ENCODE results near the gene SEPTIN10. TPM values are rescaled to one million over a fixed set of nuclear protein-coding genes. Genes with fewer than 3 reads are reported as not detected.

SEPTIN10 gene
- total RNA-seq, 1 experiment from 2014 or later, result 92.5 TPM

DNA sequence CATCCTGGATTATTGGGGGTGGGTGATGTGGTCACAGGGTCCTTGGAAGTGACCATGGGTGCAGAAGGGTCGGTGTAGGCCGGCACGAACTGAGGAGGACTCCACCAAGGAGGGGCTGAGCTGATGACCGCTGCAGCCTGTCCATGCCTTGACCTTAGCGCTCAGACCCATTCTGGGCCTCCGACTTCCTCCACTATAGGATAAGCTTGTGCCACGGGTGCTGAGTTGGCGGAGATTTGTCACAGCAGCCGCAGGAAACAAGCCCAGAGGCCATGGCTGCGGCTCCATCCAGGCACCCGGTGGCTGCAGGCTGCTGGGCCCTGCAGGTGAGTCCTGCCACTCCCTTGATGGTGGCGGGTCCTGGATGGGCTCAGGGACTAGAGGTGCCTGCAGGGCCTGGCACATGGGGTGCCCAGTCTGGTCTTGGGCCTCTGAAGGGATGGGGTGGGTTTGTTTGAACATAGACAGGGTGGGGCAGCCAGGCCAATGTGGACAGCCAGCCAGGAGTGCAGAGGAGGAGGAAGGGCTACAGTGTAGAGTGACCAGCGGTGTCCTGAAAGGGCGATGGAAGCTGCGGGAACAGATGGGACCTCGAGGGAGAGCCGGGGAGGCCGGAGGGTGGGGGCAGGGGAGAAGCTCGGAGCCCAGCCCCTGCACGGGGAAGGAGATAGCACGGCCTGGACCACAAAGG, 84.8 kb downstream of the SEPTIN10 start:
- Histone ChIP-seq H2BK12ac (ENCODE audit: insufficient read length, low read depth, low read length) (no peak overlapping the region), H3T11ph (ENCODE audit: low read length) (no peak overlapping the region), H4K5ac (ENCODE audit: insufficient read length, low read depth, low read length) (no peak overlapping the region), H3K18ac (ENCODE audit: insufficient read length, low read depth, low read length) (no peak overlapping the region), H3K79me1 (ENCODE audit: insufficient read depth, low read depth, low read length, poor library complexity, severe bottlenecking) (no peaks in the 10 kb centered on the region), H4K91ac (ENCODE audit: insufficient read length, low read depth, low read length) (no peak overlapping the region), H3K56ac (ENCODE audit: insufficient read length, low read depth, low read length) (no peak overlapping the region), H3K23me2 (ENCODE audit: insufficient read length, low read depth, low read length, poor library complexity, severe bottlenecking) (no peaks in the 10 kb centered on the region), H3K27ac (ENCODE audit: insufficient read length, low read depth, low read length) (no peak overlapping the region), H4K20me1 (ENCODE audit: control insufficient read depth, insufficient read depth, insufficient read length) (no peaks in the 10 kb centered on the region), H3K14ac (ENCODE audit: insufficient read depth, low read length) (no peak overlapping the region), H3K4me2 (ENCODE audit: insufficient read depth, insufficient read length, low read length) (no peak overlapping the region), H2AK5ac (ENCODE audit: insufficient read length, low read length) (no peak overlapping the region), H3K27me3 (ENCODE audit: insufficient read depth, low read length) (no peaks in the 10 kb centered on the region), H3K23ac (ENCODE audit: insufficient read length, low read depth, low read length) (no peak overlapping the region), H4K8ac (replicated peaks; ENCODE audit: insufficient read length, low read depth, low read length) (no peak overlapping the region), H2BK5ac (ENCODE audit: insufficient read length, low read length) (no peak overlapping the region), H2BK15ac (ENCODE audit: low read depth, low read length) (no peak overlapping the region), H3K79me2 (ENCODE audit: insufficient read depth, low read length) (no peaks in the 10 kb centered on the region), H3K4me1 (ENCODE audit: insufficient read depth, low read length) (no peaks in the 10 kb centered on the region), H3K9ac (ENCODE audit: extremely low read depth, insufficient read length, low read length) (no peak overlapping the region), H3K9me3 (ENCODE audit: control insufficient read depth, low read depth, low read length) (no peaks in the 10 kb centered on the region), H2AFZ (ENCODE audit: low read length) (no peak overlapping the region), H3K4ac (ENCODE audit: low read depth, low read length) (no peak overlapping the region), H2BK120ac (ENCODE audit: low read depth, low read length, poor library complexity, severe bottlenecking) (no peak overlapping the region), H2BK20ac (ENCODE audit: low read depth, low read length, poor library complexity, severe bottlenecking) (no peak overlapping the region)
- Mint-ChIP-seq H3K4me3 (no peak overlapping the region), H3K27ac (no peak overlapping the region), H3K27me3 (ENCODE audit: low read depth) (no peaks in the 10 kb centered on the region; the same call in 1 of the 2 replicates), H3K4me1 (no peaks in the 10 kb centered on the region), H3K36me3 (ENCODE audit: insufficient read depth in 1 of 3, low read depth in 3 of 3) (no peaks in the 10 kb centered on the region), H3K9me3 (no peaks in the 10 kb centered on the region)
- no CpG with 5 or more reads among the region's 21 CpGs for WGBS (ENCODE audit: extremely low coverage, insufficient read length, low lambda C conversion rate)
- TF ChIP-seq, protein P1, sequence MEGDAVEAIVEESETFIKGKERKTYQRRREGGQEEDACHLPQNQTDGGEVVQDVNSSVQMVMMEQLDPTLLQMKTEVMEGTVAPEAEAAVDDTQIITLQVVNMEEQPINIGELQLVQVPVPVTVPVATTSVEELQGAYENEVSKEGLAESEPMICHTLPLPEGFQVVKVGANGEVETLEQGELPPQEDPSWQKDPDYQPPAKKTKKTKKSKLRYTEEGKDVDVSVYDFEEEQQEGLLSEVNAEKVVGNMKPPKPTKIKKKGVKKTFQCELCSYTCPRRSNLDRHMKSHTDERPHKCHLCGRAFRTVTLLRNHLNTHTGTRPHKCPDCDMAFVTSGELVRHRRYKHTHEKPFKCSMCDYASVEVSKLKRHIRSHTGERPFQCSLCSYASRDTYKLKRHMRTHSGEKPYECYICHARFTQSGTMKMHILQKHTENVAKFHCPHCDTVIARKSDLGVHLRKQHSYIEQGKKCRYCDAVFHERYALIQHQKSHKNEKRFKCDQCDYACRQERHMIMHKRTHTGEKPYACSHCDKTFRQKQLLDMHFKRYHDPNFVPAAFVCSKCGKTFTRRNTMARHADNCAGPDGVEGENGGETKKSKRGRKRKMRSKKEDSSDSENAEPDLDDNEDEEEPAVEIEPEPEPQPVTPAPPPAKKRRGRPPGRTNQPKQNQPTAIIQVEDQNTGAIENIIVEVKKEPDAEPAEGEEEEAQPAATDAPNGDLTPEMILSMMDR (conservative IDR thresholded peaks at IDR 0.05), result no peak
- DNase-seq, result peak; percentile 17
